T47D (cell line): ENCODE results near the gene ARSD.
"Not testable (repeated sequence)": the region's sequence is repeated elsewhere in the genome, so short reads cannot be mapped to it uniquely, and the experiment has no call there.

ENCODE experiments used
- DNase-seq, 2 experiments: peaks; one replicate each; pipeline versions ENCODE4 v3.0.0 to v3.0.0-alpha.2; 2011 to 2012; ENCODE audit warnings: low read depth in 1 of 2, low spot score in 1 of 2
- JUND ChIP-seq: IDR thresholded peaks from 2 replicates; pipeline ENCODE4 v1.6.1; 2012; ENCODE audit warnings: low read depth
- in situ Hi-C: cut with HindIII; loops from 2 replicates; pipeline ENCODE4 v1.10.0; 2016; ENCODE audit warnings: low sequenced_read_pairs, low pct_unique_long_range_greater_than_20kb

The ARSD gene

GRCh38 chrX:2928583-2929434 is at the start of gene ARSD:
ARSD (minus strand) TSS chrX:2929339; CDS start chrX:2929275, 64 bp downstream.
- in situ Hi-C loops = no loop called here
- TF ChIP-seq JUND = no peak
- DNase-seq = peak; percentile 67 to 94

GRCh38 chrX:2978639-2979038 is 49.5 kb upstream of the ARSD start:
- DNase-seq, in situ Hi-C loops: not testable (repeated sequence)

- TF ChIP-seq JUND = no peak
- no peak for DNase-seq
- in situ Hi-C loops = no loop called here
Observed at GRCh38 chrX:2974961-2975360, 45.8 kb upstream of the ARSD start.

GRCh38 chrX:2972391-2972790 is 43.3 kb upstream of the ARSD start:
- no peak for TF ChIP-seq JUND
- DNase-seq = no peak
- in situ Hi-C loops = no loop called here

GRCh38 chrX:2969021-2969420 is 39.9 kb upstream of the ARSD start:
- in situ Hi-C loops = no loop called here
- no peak for DNase-seq
- TF ChIP-seq JUND = no peak

GRCh38 chrX:2967998-2968909 is 39.1 kb upstream of the ARSD start:
- in situ Hi-C loops = no loop called here
- TF ChIP-seq JUND = no peak
- peak; percentile 18 to 68 for DNase-seq

GRCh38 chrX:2967584-2967983 is 38.4 kb upstream of the ARSD start:
- TF ChIP-seq JUND = no peak
- in situ Hi-C loops = no loop called here
- no peak for DNase-seq

GRCh38 chrX:2967012-2967411 is 37.9 kb upstream of the ARSD start:
- no peak for DNase-seq
- in situ Hi-C loops = no loop called here
- no peak for TF ChIP-seq JUND

GRCh38 chrX:2965965-2966364 is 36.8 kb upstream of the ARSD start:
- TF ChIP-seq JUND = no peak
- no peak for DNase-seq
- in situ Hi-C loops = no loop called here

GRCh38 chrX:2963992-2964794 is 35.1 kb upstream of the ARSD start:
- in situ Hi-C loops, DNase-seq: not testable (repeated sequence)

- in situ Hi-C loops = not testable (repeated sequence)
Observed at GRCh38 chrX:2963449-2963848, 34.3 kb upstream of the ARSD start.

GRCh38 chrX:2962381-2962780 is 33.2 kb upstream of the ARSD start:
- in situ Hi-C loops = no loop called here
- DNase-seq = no peak
- no peak for TF ChIP-seq JUND

More at GRCh38 chrX:2963449-2963848, 34.3 kb upstream of the ARSD start:
- not testable (repeated sequence) for DNase-seq
